ENCODE measurements around the gene NEUROG2. TPM values are rescaled to one million over a fixed set of nuclear protein-coding genes. Genes with fewer than 3 reads are reported as not detected.

NEUROG2 gene
- total and polyA plus RNA-seq, 2 experiments from 2014 or later = 0.24 TPM; not detected in 1

DNA sequence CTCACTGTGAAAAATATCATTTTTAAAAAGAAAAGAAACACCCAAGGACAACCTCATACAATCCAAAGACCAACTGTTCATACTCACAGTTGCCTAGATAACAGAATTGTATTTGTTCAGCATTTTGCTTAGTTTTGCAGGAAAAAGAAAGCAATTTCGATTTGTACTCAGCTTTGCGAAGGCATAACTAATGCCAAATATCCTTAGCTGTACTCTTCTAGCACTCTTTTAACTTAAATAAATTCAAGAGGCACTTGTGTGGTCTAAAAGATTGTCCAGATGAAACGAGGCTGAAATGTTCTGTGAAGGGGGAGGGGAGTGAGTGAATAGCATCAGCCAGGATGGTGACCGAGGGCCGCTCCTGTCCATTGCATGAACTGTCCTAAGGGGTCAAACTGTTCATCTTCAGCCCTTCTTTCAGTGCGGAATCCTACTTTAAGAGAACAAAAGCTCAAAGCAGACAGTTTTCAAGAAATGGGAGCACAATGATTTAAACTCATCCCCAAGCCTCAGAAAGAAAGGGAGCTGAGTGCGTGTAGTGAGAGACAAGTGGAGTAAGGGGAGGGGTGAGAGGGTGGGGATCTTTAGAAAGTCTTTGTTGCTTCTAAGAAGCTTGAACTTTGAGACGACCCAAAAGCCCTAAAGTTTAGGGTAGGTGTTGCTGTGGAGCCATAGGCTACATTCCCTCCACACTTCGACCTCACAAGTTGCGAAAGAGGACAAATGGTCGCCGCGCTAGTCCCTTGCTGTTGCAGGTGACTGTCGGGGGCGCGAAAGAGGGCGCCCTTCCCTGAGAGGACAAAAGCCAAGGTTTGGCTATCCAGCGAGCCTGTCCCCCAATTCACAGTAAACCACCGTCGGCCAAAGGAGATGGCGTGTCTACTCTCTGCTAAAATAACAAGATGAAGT is 4.0 kb upstream of the NEUROG2 start:
- DNase-seq (ENCODE audit: low read depth in 1 of 2, low spot score in 1 of 2) = no peak
- H3K36me3 ChIP-seq = no peaks in the 10 kb centered on the region
- peaks cover 100% of the 10 kb centered on the region for H3K27me3 ChIP-seq
- no peaks in the 10 kb centered on the region for H3K9me3 ChIP-seq (ENCODE audit: low read depth)
- H3K4me1 ChIP-seq (ENCODE audit: low read depth) = peaks cover 7% of the 10 kb centered on the region
- TF ChIP-seq, protein P1, sequence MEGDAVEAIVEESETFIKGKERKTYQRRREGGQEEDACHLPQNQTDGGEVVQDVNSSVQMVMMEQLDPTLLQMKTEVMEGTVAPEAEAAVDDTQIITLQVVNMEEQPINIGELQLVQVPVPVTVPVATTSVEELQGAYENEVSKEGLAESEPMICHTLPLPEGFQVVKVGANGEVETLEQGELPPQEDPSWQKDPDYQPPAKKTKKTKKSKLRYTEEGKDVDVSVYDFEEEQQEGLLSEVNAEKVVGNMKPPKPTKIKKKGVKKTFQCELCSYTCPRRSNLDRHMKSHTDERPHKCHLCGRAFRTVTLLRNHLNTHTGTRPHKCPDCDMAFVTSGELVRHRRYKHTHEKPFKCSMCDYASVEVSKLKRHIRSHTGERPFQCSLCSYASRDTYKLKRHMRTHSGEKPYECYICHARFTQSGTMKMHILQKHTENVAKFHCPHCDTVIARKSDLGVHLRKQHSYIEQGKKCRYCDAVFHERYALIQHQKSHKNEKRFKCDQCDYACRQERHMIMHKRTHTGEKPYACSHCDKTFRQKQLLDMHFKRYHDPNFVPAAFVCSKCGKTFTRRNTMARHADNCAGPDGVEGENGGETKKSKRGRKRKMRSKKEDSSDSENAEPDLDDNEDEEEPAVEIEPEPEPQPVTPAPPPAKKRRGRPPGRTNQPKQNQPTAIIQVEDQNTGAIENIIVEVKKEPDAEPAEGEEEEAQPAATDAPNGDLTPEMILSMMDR (IDR thresholded peaks at IDR 0.05; ENCODE audit: low read depth, low read length) = no peak
- no peak overlapping the region for H3K4me3 ChIP-seq
- no peak overlapping the region for H3K27ac ChIP-seq

DNA sequence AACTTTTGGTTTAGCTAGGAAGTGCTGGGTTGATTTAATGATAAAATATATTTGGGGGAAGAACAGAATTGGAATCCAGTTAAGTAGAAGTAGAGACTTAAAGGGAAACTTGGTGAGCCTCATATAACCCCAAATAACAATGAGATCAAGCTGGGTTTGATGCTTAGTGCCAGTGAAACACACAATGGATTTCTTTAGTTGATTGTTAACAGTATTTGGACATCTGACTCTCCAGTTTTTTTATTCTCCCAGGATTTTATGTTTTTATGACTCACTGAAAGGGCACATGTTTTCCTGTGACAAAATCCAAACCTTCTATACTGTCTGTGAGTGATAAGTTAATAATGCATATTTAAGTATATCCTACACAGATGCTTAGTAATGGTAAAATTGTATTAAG is 2.7 kb upstream of the NEUROG2 start:
- TF ChIP-seq, protein P1 (IDR thresholded peaks at IDR 0.05; ENCODE audit: low read depth, low read length) = no peak
- DNase-seq (ENCODE audit: low read depth in 1 of 2, low spot score in 1 of 2) = no peak
- H3K4me1 ChIP-seq (ENCODE audit: low read depth) = peaks cover 7% of the 10 kb centered on the region

DNA sequence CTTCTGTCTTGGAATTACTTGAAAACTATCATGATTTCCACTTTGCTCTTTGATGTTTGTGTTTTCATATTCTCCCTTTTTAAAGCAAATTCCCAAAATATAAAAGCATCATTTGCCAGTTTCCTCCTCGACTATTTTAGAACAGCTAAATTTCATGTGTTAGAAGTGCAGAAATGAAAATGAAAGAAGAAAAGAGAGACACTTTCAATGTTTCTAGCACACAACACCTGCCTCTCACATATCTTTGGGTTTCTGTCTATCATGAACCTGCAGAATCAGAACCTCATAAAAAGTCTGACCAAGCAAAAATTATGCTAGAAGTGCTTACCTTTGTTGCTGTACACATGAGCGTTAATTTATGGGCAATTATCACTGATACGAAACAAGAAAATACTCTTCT is 1.9 kb upstream of the NEUROG2 start:
- H3K4me3 ChIP-seq = no peak overlapping the region
- H3K9me3 ChIP-seq (ENCODE audit: low read depth) = no peaks in the 10 kb centered on the region
- peaks cover 7% of the 10 kb centered on the region for H3K4me1 ChIP-seq (ENCODE audit: low read depth)
- peaks cover 100% of the 10 kb centered on the region for H3K27me3 ChIP-seq
- no peak for DNase-seq (ENCODE audit: low read depth in 1 of 2, low spot score in 1 of 2)
- H3K36me3 ChIP-seq = no peaks in the 10 kb centered on the region
- no peak overlapping the region for H3K27ac ChIP-seq
- TF ChIP-seq, protein P1 (IDR thresholded peaks at IDR 0.05; ENCODE audit: low read depth, low read length) = no peak

More for the DNA sequence above, 2.7 kb upstream of the NEUROG2 start:
- Histone ChIP-seq H3K4me3 (no peak overlapping the region), H3K27ac (no peak overlapping the region), H3K9me3 (ENCODE audit: low read depth) (no peaks in the 10 kb centered on the region), H3K27me3 (peaks cover 100% of the 10 kb centered on the region), H3K36me3 (no peaks in the 10 kb centered on the region)

DNA sequence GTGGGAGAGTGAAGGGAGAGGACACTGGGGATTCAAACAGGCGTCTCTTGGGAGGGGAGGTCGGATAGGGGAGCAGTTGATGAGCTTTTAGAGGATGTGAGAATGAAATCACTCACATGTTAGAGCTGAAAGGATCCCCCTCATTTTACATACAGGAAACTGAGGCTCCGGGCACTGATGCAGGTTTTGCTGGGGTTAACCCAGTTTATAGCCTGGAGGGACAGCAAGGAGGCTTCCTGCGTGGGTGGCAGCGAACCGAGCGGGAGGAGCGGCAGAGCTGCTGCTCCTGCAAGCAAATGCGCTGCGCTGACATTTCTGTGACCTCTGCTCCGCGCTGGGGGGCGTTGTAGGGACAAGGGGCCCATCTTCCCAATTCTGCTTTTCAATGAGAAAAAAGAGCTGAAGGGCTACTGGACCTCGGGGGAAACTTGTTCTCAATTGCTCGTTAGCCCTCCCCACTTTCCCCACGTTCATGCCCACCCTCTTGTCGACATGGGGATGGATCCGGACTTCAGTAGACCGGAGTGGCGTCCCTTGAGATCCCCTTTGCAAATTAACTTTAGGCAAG is 1.2 kb upstream of the NEUROG2 start:
- TF ChIP-seq, protein P1 (IDR thresholded peaks at IDR 0.05; ENCODE audit: low read depth, low read length) = no peak
- H3K36me3 ChIP-seq = no peaks in the 10 kb centered on the region
- H3K9me3 ChIP-seq (ENCODE audit: low read depth) = no peaks in the 10 kb centered on the region
- peaks cover 7% of the 10 kb centered on the region for H3K4me1 ChIP-seq (ENCODE audit: low read depth)
- H3K4me3 ChIP-seq = peak overlapping the region; percentile 22
- H3K27ac ChIP-seq = no peak overlapping the region
- no peak for DNase-seq (ENCODE audit: low read depth in 1 of 2, low spot score in 1 of 2)
- peaks cover 100% of the 10 kb centered on the region for H3K27me3 ChIP-seq

DNA sequence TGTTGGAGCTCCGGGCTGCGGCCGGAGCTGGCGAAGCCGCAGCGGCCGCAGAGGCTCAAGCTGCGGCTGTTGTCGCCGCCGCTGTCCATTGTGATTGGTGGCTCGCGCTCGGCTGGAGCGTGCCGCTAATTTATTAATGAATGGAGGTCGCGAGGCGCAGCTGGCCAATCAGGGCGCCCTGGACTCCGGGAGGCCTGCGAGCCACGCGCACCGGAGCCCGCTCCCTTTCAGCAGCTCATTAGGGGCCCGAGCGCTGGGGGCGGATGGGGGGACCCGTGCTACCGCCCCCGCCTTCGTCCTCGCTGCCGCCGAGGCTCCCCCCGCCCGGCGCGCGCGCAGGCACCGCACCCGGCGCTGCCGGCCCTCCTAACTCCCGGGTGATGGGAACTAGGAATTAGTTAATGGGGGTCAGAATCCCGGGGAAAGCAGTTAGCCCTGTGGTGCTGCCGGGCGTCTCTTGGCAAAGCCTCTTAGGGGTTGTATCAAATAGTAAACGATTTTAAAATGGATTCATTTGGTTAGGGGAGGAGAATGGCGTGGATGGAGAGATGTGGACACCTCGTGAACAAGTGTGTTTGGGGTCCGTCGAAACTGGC is 589 bp upstream of the NEUROG2 start:
- peak in 1 of 2 donors; percentile 78 for DNase-seq (ENCODE audit: low read depth in 1 of 2, low spot score in 1 of 2)
- Histone ChIP-seq H3K4me3 (peak overlapping the region; percentile 22), H3K9me3 (ENCODE audit: low read depth) (no peaks in the 10 kb centered on the region), H3K27me3 (peaks cover 100% of the 10 kb centered on the region), H3K27ac (no peak overlapping the region), H3K4me1 (ENCODE audit: low read depth) (peaks cover 7% of the 10 kb centered on the region), H3K36me3 (no peaks in the 10 kb centered on the region)
- TF ChIP-seq, protein P1 (IDR thresholded peaks at IDR 0.05; ENCODE audit: low read depth, low read length) = no peak
